ENCODE data around the gene SYNJ1. TPM values are rescaled to one million over a fixed set of nuclear protein-coding genes. Genes with fewer than 3 reads are reported as not detected.
"Not testable (repeated sequence)": the region's sequence is repeated elsewhere in the genome, so short reads cannot be mapped to it uniquely, and the experiment has no call there.

The SYNJ1 gene
- total RNA-seq, 1 experiment from 2014 or later, result 1.8 TPM

DNA sequence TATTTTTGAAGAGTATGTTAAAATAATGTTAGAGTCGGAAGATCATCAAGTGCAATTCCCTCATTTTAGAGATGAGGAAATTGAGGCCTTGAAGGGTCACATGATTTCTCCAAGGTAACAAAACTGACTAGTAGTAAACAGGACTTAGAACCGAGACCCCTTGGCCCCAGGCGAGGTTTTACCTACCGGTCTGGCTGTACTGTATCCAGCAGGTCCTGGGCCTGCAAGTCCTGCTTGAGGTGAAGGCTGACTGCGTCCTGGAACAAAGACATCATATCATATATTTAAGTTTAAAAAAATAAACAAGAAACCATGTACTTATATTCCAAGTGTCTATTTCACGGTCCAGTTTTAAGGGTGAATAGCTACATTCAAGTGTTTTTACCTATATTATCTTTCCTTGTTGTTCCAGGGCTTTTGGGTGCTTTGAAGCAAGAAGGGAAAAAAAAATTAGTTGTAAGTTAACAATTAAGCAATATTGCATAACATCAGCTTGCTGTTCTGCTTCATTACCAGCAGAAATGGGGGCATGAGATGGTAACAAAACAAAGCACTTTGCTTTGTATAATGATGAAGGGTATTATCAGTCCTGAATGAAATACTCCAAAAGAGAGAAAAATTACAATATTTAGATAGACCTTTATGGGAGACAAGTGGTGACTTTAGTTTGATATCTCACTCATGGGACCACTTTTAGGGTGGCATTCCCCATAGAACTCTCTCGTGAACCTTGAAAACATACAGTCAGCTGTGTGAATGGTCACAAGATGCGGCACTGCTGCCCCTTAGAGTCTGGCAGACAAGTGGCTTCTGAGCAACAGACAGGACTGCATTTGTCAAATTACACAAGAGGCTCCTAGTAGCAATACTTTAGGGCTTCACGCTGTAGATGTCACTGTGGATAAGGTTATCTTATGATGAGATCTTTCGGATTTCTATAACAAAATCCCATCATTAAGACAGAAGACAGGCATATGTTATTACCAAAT lies 85.8 kb downstream of the SYNJ1 start:
- in situ Hi-C loops (cut with HindIII; ENCODE audit: low sequenced_read_pairs), result no loop called here
- no peak for DNase-seq (ENCODE audit: low spot score)

GRCh38 chr21:32626621-32627196 lies 101.1 kb downstream of the SYNJ1 start:
- DNase-seq (ENCODE audit: low spot score), result no peak
- in situ Hi-C loops (cut with HindIII; ENCODE audit: low sequenced_read_pairs), result no loop called here

GRCh38 chr21:32618218-32618617 lies 109.6 kb downstream of the SYNJ1 start:
- DNase-seq (ENCODE audit: low spot score); in situ Hi-C loops (cut with HindIII; ENCODE audit: low sequenced_read_pairs): not testable (repeated sequence)

- no peak for DNase-seq (ENCODE audit: low spot score)
- in situ Hi-C loops (cut with HindIII; ENCODE audit: low sequenced_read_pairs), result no loop called here
These were observed 114.3 kb downstream of the SYNJ1 start for GRCh38 chr21:32613436-32614043.

GRCh38 chr21:32612999-32613337 lies 114.8 kb downstream of the SYNJ1 start:
- no peak for DNase-seq (ENCODE audit: low spot score)
- in situ Hi-C loops (cut with HindIII; ENCODE audit: low sequenced_read_pairs), result no loop called here

DNA sequence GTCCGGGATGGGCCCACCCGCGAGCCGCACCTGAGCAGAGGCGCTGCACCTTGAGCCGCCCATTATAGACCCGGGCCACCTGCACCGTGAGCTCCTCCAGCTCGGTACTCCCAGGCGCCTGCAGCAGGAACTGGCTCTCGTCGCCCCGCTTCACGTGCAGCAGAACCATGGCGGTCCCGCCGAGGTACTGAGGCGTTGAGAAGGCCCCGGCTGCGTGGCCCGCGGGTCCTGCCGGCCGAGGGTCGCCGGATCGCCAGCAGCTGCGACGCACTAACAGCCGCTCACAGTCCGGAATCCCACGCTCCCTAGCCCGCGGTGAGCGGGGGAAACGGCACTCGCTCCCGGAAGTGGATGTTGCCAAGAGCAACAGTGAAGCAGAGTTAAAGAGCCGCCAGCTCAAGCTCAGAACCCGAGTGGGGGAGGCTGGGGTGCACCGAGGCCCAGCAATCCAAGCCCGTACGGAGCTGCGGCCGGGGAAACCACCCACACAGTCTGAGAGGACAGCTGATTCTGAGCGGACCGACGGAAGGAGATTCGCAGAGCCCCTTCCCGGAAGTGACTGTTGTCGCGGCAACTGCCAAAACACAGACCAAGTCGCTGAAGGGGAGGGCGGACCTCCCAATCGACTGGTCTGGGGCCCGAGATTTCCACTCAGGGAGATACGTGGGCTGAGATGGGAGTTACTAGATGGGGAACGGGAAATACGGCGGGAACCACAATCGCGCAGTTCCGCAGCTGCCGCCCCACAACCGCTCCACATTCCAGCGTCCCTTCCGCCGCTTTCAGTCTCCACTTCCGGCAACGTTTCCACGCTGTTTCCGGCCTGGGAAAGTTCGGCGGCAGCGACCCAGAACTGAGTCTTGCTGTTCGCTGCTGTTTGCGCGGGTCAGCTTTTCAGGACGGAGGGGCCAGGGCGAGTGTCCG lies 115.5 kb downstream of the SYNJ1 start, which contains the start of gene CFAP298:
Gene CFAP298, minus strand, starts transcription at position 303 of the 924 bp plus-strand sequence. Its CDS starts 134 bp downstream, at position 169.
- in situ Hi-C loops (cut with HindIII; ENCODE audit: low sequenced_read_pairs), result no loop called here
- peak; percentile 94 for DNase-seq (ENCODE audit: low spot score)

DNA sequence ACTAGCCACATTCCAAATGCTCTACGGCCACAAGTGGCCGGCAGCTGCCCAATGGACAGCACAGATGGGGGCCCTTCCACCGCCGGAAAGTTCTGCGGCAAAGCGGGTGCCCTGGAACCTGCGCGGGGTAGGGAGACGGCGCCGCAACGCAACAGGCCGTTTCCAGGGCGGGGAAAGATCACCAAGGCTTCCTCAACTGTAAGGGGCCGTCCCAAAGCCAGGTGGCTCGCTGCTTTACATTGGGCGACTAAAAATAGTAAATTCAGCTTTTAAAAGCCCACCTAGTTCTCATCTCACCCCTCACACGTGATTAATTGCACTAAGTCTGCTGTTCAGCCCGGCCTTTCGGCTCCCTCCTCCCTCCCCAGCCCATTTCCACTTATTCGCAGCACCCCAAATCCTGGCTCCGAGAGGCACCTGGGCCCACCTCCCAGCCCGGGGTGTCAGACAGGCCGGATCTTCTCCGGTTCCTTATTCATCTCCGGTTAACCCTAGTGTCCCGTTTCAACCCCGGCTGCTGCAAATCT lies 116.3 kb downstream of the SYNJ1 start:
- in situ Hi-C loops (cut with HindIII; ENCODE audit: low sequenced_read_pairs), result no loop called here
- no peak for DNase-seq (ENCODE audit: low spot score)

DNA sequence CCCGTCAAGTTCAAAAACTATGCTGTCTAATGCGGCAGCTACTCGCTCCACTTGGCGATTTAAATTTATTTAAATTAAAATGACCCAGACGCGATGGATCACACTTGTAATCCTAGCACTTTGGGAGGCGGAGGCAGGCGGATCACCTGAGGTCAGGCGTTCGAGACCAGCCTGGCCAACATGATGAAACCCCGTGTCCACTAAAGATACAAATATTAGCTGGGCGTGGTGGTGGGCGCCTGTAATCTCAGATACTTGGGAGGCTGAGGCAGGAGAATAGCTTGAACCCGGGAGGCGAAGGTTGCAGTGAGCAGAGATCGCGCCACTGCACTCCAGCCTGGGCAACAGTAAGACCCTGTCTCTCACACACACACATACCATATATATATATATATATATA lies 116.9 kb downstream of the SYNJ1 start:
- in situ Hi-C loops (cut with HindIII; ENCODE audit: low sequenced_read_pairs); DNase-seq (ENCODE audit: low spot score): not testable (repeated sequence)

GRCh38 chr21:32608851-32609250 lies 119.0 kb downstream of the SYNJ1 start:
- in situ Hi-C loops (cut with HindIII; ENCODE audit: low sequenced_read_pairs), result no loop called here
- no peak for DNase-seq (ENCODE audit: low spot score)

GRCh38 chr21:32605469-32605868 lies 122.3 kb downstream of the SYNJ1 start:
- no peak for DNase-seq (ENCODE audit: low spot score)
- in situ Hi-C loops (cut with HindIII; ENCODE audit: low sequenced_read_pairs), result no loop called here

DNA sequence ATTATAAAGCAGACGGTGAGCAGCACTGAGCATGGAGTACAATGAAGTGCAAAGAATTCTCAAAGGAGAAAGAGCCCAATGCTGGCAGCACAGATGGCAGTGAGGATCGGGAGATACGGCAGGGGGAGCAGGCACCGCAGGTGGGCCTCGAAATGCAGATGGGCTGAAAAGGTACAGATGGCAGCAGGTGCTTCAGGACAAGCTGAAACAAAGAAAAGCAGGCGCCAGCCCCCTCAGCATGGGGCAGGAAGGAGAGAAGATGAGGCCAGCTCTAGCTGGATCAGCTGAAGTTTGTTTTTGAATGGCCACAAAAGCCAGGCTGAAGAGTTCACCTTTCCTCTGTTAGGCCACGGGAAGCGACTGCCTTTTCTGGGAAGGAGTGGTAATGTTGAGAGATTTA lies 123.3 kb downstream of the SYNJ1 start:
- peak; percentile 91 for DNase-seq (ENCODE audit: low spot score)
- in situ Hi-C loops (cut with HindIII; ENCODE audit: low sequenced_read_pairs), result no loop called here

GRCh38 chr21:32603131-32603530 lies 124.7 kb downstream of the SYNJ1 start:
- in situ Hi-C loops (cut with HindIII; ENCODE audit: low sequenced_read_pairs), result no loop called here
- DNase-seq (ENCODE audit: low spot score), result no peak

- DNase-seq (ENCODE audit: low spot score), result peak; percentile 61
- in situ Hi-C loops (cut with HindIII; ENCODE audit: low sequenced_read_pairs), result no loop called here
These were observed 125.7 kb downstream of the SYNJ1 start for GRCh38 chr21:32602099-32602498.

DNA sequence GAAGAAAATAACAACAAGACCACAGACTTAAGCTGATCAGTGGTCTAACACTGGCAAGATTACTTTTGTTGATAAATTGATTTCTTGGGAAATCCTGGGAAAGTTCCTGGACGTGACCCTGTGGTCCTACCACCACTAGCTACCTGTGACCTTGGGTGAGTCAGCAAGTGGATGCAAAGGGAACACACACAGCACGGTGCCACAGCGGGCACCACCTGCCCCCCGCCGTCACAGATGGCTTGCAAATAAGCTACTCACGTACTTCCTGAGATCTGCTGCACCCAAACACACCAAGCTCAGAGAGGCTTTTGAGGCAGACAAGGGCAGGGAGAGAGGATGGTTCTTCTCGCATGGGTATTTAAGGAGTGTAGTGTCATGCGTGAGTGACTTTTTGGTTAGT lies 128.3 kb downstream of the SYNJ1 start:
- DNase-seq (ENCODE audit: low spot score), result no peak
- in situ Hi-C loops (cut with HindIII; ENCODE audit: low sequenced_read_pairs), result no loop called here

- in situ Hi-C loops (cut with HindIII; ENCODE audit: low sequenced_read_pairs), result no loop called here
These were observed 128.7 kb downstream of the SYNJ1 start for GRCh38 chr21:32599091-32599490.

GRCh38 chr21:32597205-32597604 lies 130.6 kb downstream of the SYNJ1 start:
- DNase-seq (ENCODE audit: low spot score), result no peak
- in situ Hi-C loops (cut with HindIII; ENCODE audit: low sequenced_read_pairs), result no loop called here

More at GRCh38 chr21:32599091-32599490, 128.7 kb downstream of the SYNJ1 start:
- DNase-seq (ENCODE audit: low spot score), result no peak

- in situ Hi-C loops (cut with HindIII; ENCODE audit: low sequenced_read_pairs), result no loop called here
- DNase-seq (ENCODE audit: low spot score), result no peak
These were observed 132.4 kb downstream of the SYNJ1 start for GRCh38 chr21:32595431-32595830.

GRCh38 chr21:32593690-32594089 lies 134.1 kb downstream of the SYNJ1 start:
- no peak for DNase-seq (ENCODE audit: low spot score)
- in situ Hi-C loops (cut with HindIII; ENCODE audit: low sequenced_read_pairs), result no loop called here

Data from G401 (cell line).